HG03103 (cell line): ENCODE measurements around the gene CAMTA1.

ENCODE experiments used
- ATAC-seq: cut with Tn5 transposase; IDR thresholded peaks from one replicate; pipeline ENCODE4 v1.9.1; 2021; ENCODE audit warnings: low read depth; ENCODE audit not compliant: unreplicated experiment

The CAMTA1 gene

GRCh38 chr1:7171574-7171973, 386.3 kb downstream of the CAMTA1 start:
- no peak for ATAC-seq

GRCh38 chr1:7172804-7173203, 387.6 kb downstream of the CAMTA1 start:
- no peak for ATAC-seq

- no peak for ATAC-seq
Measured at GRCh38 chr1:7174561-7174960, 389.3 kb downstream of the CAMTA1 start.

- ATAC-seq: no peak
Measured at GRCh38 chr1:7174980-7175906, 390.0 kb downstream of the CAMTA1 start.

- ATAC-seq: no peak
Measured at GRCh38 chr1:7177021-7177420, 391.8 kb downstream of the CAMTA1 start.

GRCh38 chr1:7177438-7178146, 392.3 kb downstream of the CAMTA1 start:
- ATAC-seq: no peak

- no peak for ATAC-seq
Measured at GRCh38 chr1:7178336-7178735, 393.1 kb downstream of the CAMTA1 start.

- no peak for ATAC-seq
Measured at GRCh38 chr1:7178741-7179140, 393.5 kb downstream of the CAMTA1 start.

GRCh38 chr1:7185721-7186120, 400.5 kb downstream of the CAMTA1 start:
- no peak for ATAC-seq

- ATAC-seq: no peak
Measured at GRCh38 chr1:7186382-7187111, 401.3 kb downstream of the CAMTA1 start.

- no peak for ATAC-seq
Measured at GRCh38 chr1:7187112-7187493, 401.8 kb downstream of the CAMTA1 start.

- no peak for ATAC-seq
Measured at GRCh38 chr1:7190261-7190660, 405.0 kb downstream of the CAMTA1 start.

GRCh38 chr1:7192453-7192852, 407.2 kb downstream of the CAMTA1 start:
- ATAC-seq: no peak

- ATAC-seq: no peak
Measured at GRCh38 chr1:7196036-7196911, 411.0 kb downstream of the CAMTA1 start.

- ATAC-seq: no peak
Measured at GRCh38 chr1:7198664-7199063, 413.4 kb downstream of the CAMTA1 start.

- no peak for ATAC-seq
Measured at GRCh38 chr1:7199077-7199779, 414.0 kb downstream of the CAMTA1 start.

GRCh38 chr1:7207875-7208646, 422.8 kb downstream of the CAMTA1 start:
- ATAC-seq: no peak

- ATAC-seq: no peak
Measured at GRCh38 chr1:7208647-7209180, 423.5 kb downstream of the CAMTA1 start.

- no peak for ATAC-seq
Measured at GRCh38 chr1:7209336-7209735, 424.1 kb downstream of the CAMTA1 start.
